GDM1 (cell line): ENCODE measurements around the gene PCDHGA1.

Source experiments
- DNase-seq: peaks from one replicate; lab custom pipeline; 2025; lab: John Stamatoyannopoulos, UW

PCDHGA1 gene

GRCh38 chr5:141441571-141442170 is 111.4 kb downstream of the PCDHGA1 start:
- DNase-seq = no peak

- DNase-seq = no peak
Measured at GRCh38 chr5:141465351-141465750, 135.0 kb downstream of the PCDHGA1 start.

- no peak for DNase-seq
Measured at GRCh38 chr5:141475625-141476131, 145.4 kb downstream of the PCDHGA1 start, which contains the start of gene PCDHGC3. TSS of gene PCDHGC3 (plus strand) at chr5:141475966. CDS start at chr5:141476117, 151 bp downstream.

GRCh38 chr5:141476132-141476911 is 146.0 kb downstream of the PCDHGA1 start:
- no peak for DNase-seq

- DNase-seq = no peak
Measured at GRCh38 chr5:141477044-141477575, 146.8 kb downstream of the PCDHGA1 start.

- no peak for DNase-seq
Measured at GRCh38 chr5:141477815-141478214, 147.5 kb downstream of the PCDHGA1 start.

GRCh38 chr5:141478321-141478945 is 148.1 kb downstream of the PCDHGA1 start:
- DNase-seq = no peak

- no peak for DNase-seq
Measured at GRCh38 chr5:141479776-141480175, 149.5 kb downstream of the PCDHGA1 start.

GRCh38 chr5:141483902-141484301 is 153.6 kb downstream of the PCDHGA1 start:
- no peak for DNase-seq

GRCh38 chr5:141484310-141484640 is 154.0 kb downstream of the PCDHGA1 start:
- DNase-seq = no peak

GRCh38 chr5:141484641-141485311 is 154.5 kb downstream of the PCDHGA1 start, which contains the start of gene PCDHGC4:
TSS of gene PCDHGC4 (plus strand) at chr5:141485030. CDS start at chr5:141485174, 144 bp downstream.
- DNase-seq = no peak

GRCh38 chr5:141485321-141486055 is 155.2 kb downstream of the PCDHGA1 start:
- DNase-seq = no peak

- DNase-seq = no peak
Measured at GRCh38 chr5:141486091-141486490, 155.8 kb downstream of the PCDHGA1 start.

GRCh38 chr5:141487131-141487530 is 156.8 kb downstream of the PCDHGA1 start:
- no peak for DNase-seq

- no peak for DNase-seq
Measured at GRCh38 chr5:141488591-141489561, 158.6 kb downstream of the PCDHGA1 start, which contains the start of gene PCDHGC5. TSS of gene PCDHGC5 (plus strand) at chr5:141489081. CDS start at chr5:141489241, 160 bp downstream.

GRCh38 chr5:141489841-141490240 is 159.5 kb downstream of the PCDHGA1 start:
- no peak for DNase-seq

- no peak for DNase-seq
Measured at GRCh38 chr5:141490271-141490670, 160.0 kb downstream of the PCDHGA1 start.

GRCh38 chr5:141490771-141491170 is 160.5 kb downstream of the PCDHGA1 start:
- DNase-seq = no peak

GRCh38 chr5:141491323-141492167 is 161.2 kb downstream of the PCDHGA1 start:
- DNase-seq = no peak
